RWPE2 (cell line): ENCODE data around the gene PIK3R6.

Experiments
- ATAC-seq: fragments of 200-7000 bp; cut with Tn5 transposase; 3 replicates; pipeline ENCODE4 v1.9.1; 2021; ENCODE audit warnings: low read depth
- DNase-seq: peaks from one replicate; pipeline ENCODE4 v3.0.0-alpha.2; 2020; ENCODE audit warnings: low spot score
- H3K27ac ChIP-seq: fragments of 450-650 bp; 2 replicates; pipeline ENCODE4 v1.5.1; 2017; ENCODE audit warnings: mild to moderate bottlenecking; ENCODE audit not compliant: poor library complexity, severe bottlenecking
- H3K27me3 ChIP-seq: fragments of 250-450 bp; sonication (Bioruptor Pico); 2 replicates; pipeline ENCODE4 v1.5.1; 2021; ENCODE audit warnings: mild to moderate bottlenecking, moderate library complexity; ENCODE audit not compliant: insufficient read depth, poor library complexity, severe bottlenecking
- H3K36me3 ChIP-seq: fragments of 250-450 bp; sonication (Bioruptor Pico); 2 replicates; pipeline ENCODE4 v1.5.1; 2020; ENCODE audit warnings: low read depth, mild to moderate bottlenecking, moderate library complexity
- H3K4me1 ChIP-seq: fragments of 250-450 bp; sonication (Bioruptor Pico); 2 replicates; pipeline ENCODE4 v1.5.1; 2021; ENCODE audit warnings: mild to moderate bottlenecking, moderate library complexity; ENCODE audit not compliant: insufficient read depth, poor library complexity, severe bottlenecking
- H3K4me3 ChIP-seq: fragments of 250-450 bp; sonication (Bioruptor Pico); 2 replicates; pipeline ENCODE4 v1.5.1; 2021; ENCODE audit warnings: mild to moderate bottlenecking, moderate library complexity; ENCODE audit not compliant: severe bottlenecking
- H3K9me3 ChIP-seq: fragments of 250-450 bp; sonication (Bioruptor Pico); 2 replicates; pipeline ENCODE4 v1.5.1; 2021; ENCODE audit warnings: mild to moderate bottlenecking, moderate library complexity; ENCODE audit not compliant: severe bottlenecking
- TF ChIP-seq, protein P1 (sequence below): fragments of 450-650 bp; IDR thresholded peaks from one replicate; pipeline ENCODE4 v1.5.1; 2017; ENCODE audit warnings: mild to moderate bottlenecking, moderate library complexity; ENCODE audit not compliant: poor library complexity, severe bottlenecking

Gene PIK3R6

DNA sequence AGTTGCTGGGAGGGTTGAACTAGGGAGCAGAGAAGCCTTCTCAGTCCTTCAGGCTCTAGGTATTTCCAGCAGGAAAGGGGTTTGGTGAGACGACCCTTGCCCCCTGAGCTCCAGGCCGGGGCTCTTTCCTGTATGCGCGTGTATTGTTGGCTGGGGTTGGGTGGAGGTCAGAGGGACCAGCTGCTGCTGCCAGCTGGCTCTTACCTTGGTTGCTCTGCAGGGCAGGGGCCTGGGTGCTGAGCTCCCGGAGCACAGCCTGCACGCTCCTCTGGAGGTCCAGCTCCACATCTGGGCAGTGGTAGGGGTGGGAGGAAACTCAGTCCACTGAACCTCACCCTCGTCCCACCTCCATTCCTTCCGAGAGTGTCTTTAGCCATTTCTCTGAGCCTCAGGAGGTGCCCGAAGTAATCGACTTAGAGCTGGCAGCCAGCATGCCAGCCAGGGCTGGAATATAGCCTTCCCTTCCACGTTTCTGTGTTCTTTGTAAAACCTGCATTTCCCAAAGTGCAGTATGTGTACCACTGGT is 28.0 kb downstream of the PIK3R6 start:
- Histone ChIP-seq H3K4me1 (no peaks in the 10 kb centered on the region), H3K9me3 (no peaks in the 10 kb centered on the region), H3K36me3 (no peaks in the 10 kb centered on the region), H3K4me3 (no peak overlapping the region), H3K27me3 (no peaks in the 10 kb centered on the region), H3K27ac (no peak overlapping the region)
- no peak for DNase-seq
- TF ChIP-seq, protein P1, sequence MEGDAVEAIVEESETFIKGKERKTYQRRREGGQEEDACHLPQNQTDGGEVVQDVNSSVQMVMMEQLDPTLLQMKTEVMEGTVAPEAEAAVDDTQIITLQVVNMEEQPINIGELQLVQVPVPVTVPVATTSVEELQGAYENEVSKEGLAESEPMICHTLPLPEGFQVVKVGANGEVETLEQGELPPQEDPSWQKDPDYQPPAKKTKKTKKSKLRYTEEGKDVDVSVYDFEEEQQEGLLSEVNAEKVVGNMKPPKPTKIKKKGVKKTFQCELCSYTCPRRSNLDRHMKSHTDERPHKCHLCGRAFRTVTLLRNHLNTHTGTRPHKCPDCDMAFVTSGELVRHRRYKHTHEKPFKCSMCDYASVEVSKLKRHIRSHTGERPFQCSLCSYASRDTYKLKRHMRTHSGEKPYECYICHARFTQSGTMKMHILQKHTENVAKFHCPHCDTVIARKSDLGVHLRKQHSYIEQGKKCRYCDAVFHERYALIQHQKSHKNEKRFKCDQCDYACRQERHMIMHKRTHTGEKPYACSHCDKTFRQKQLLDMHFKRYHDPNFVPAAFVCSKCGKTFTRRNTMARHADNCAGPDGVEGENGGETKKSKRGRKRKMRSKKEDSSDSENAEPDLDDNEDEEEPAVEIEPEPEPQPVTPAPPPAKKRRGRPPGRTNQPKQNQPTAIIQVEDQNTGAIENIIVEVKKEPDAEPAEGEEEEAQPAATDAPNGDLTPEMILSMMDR, result no peak
- ATAC-seq, result no peak

DNA sequence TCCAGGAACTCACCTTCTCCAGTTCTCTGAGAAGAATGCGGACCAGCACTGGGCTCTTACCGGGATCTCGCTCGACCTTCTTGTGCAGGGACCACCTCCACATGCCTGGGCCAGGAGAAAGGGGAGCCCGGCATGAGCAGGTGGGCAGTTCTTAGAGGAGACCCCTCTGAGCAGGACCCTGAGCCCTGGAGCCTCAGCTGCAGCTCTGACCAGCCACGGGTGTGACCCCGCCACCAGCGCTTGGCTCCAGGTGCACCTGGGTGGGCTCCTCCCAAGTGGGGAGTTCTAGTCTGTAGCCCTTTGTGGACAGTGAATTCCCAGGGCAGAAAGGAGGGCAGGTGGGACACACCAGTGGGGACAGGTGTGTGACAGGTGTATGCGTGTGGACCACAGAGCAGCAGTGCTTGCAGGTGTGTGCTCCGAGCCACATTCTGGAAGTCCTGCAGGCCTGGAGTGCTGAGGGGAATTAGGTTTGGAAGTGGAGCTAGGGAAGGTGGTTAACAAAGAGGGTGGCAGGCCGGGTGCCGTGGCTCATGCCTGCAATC is 28.9 kb downstream of the PIK3R6 start:
- no peak for DNase-seq
- TF ChIP-seq, protein P1, result no peak
- no peaks in the 10 kb centered on the region for H3K27me3 ChIP-seq
- no peaks in the 10 kb centered on the region for H3K4me1 ChIP-seq
- H3K9me3 ChIP-seq, result no peaks in the 10 kb centered on the region
- no peak overlapping the region for H3K27ac ChIP-seq
- H3K4me3 ChIP-seq, result no peak overlapping the region
- no peak for ATAC-seq
- no peaks in the 10 kb centered on the region for H3K36me3 ChIP-seq

DNA sequence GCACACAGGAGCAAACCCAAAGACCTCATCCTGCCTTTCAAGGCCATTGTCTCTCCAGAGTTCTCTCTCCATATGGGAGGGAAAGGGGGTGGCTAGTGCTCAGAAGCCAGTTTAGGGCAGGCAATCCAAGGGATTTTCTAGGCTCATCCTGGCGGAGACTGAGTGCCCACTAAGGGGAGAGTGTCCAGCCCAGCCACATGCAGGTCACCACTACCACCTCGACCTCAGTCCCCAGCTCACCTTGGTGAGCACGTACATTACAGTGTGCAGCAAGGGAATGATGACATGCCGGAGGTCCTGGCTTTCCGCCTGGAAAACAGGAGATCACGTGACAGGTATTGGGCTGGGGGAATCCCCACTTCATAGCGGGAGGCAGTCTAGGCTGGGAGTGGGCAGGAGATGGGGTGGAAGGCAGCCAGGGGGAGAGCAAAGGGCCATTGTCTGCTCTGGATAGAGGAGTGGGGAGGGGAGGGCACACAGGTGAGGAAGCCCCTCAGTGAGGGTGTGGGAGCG is 29.9 kb downstream of the PIK3R6 start:
- Histone ChIP-seq H3K9me3 (no peaks in the 10 kb centered on the region), H3K27me3 (no peaks in the 10 kb centered on the region), H3K4me3 (no peak overlapping the region), H3K36me3 (no peaks in the 10 kb centered on the region), H3K4me1 (no peaks in the 10 kb centered on the region), H3K27ac (no peak overlapping the region)
- DNase-seq (no peak), ATAC-seq (peak; percentile 48)
- TF ChIP-seq, protein P1, result no peak

DNA sequence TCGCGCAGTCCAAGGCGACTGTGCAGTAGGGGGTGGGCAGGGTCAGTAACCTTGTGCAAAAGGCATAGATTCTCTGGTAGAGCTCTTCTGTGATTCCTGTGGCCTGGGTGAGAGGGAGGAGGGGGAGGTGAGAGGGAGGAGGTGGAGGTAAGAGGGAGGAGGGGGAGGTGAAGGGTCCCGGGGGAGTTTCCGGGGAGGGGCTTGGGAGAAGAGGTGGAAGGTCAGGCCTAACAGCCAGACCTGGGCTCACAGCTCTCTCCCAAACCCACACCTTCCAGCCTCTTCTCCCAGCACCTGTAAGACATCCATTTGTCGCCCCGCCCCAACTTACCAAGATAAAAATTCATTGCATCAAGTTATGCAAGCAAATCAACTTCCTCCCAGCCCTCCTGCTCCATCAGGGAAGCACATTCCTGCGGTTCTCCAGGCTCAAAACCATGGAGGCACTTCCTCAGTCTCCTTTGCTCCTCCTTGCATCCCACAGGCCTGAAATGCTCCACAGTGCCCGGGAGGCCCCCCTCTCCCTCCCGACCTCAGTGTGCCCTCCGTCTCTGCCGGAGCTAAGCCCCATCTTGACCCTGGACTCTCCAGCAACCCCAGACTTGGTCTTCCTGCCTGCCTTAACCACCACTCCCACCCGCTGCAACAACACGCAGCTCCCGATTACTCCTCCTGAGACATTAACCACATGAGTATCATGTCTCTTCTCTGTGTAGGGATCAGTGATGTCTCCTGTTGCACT is 30.5 kb downstream of the PIK3R6 start:
- TF ChIP-seq, protein P1, result no peak
- H3K27me3 ChIP-seq, result no peaks in the 10 kb centered on the region
- DNase-seq (no peak), ATAC-seq (no peak)
- no peaks in the 10 kb centered on the region for H3K9me3 ChIP-seq
- H3K4me1 ChIP-seq, result no peaks in the 10 kb centered on the region
- H3K4me3 ChIP-seq, result no peak overlapping the region
- no peak overlapping the region for H3K27ac ChIP-seq
- no peaks in the 10 kb centered on the region for H3K36me3 ChIP-seq
